Measurements from ENCODE around the gene RBPMS2.

GRCh38 chr15:64753480-64754185 is 21.8 kb downstream of the RBPMS2 start:
- TF ChIP-seq, protein P1, sequence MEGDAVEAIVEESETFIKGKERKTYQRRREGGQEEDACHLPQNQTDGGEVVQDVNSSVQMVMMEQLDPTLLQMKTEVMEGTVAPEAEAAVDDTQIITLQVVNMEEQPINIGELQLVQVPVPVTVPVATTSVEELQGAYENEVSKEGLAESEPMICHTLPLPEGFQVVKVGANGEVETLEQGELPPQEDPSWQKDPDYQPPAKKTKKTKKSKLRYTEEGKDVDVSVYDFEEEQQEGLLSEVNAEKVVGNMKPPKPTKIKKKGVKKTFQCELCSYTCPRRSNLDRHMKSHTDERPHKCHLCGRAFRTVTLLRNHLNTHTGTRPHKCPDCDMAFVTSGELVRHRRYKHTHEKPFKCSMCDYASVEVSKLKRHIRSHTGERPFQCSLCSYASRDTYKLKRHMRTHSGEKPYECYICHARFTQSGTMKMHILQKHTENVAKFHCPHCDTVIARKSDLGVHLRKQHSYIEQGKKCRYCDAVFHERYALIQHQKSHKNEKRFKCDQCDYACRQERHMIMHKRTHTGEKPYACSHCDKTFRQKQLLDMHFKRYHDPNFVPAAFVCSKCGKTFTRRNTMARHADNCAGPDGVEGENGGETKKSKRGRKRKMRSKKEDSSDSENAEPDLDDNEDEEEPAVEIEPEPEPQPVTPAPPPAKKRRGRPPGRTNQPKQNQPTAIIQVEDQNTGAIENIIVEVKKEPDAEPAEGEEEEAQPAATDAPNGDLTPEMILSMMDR (IDR thresholded peaks at IDR 0.05) = no peak
- no peak for TF ChIP-seq POLR2A (IDR thresholded peaks at IDR 0.05)
